Measurements from ENCODE around the gene C1orf21. TPM values are rescaled to one million over a fixed set of nuclear protein-coding genes. Genes with fewer than 3 reads are reported as not detected.

C1orf21 gene
- total RNA-seq, 6 experiments from 2014 or later: 4.3 to 29.2 (median 13.1) TPM

DNA sequence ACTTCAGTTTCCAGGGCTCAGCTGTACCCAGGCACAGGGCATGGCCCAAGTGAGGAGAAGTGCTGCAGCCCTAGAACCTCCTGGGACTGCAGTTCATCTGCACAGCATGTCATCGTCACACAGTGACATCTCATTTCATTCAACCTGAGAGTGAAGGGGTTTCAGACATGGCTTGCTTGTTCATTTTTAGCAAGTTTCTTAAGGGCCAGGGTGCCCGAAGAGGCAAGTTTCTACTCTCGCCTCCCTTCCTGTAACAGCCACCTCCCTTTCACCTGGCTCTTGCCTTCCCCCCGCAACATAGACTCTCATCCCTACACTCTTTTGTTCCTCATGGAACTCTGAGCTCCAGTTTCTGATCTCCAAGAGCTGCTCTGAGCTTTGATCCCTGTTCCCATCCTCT, 108.1 kb downstream of the C1orf21 start:
- H3K4me1 ChIP-seq: peaks cover 0 to 37% (median 15%) of the 10 kb centered on the region in 4 donors
- DNase-seq (no peak), ATAC-seq (no peak)
- no peaks in the 10 kb centered on the region for H3K9me3 ChIP-seq
- H3K4me3 ChIP-seq: no peak overlapping the region
- no peak overlapping the region for H3K27ac ChIP-seq
- intact Hi-C loops (cut with DNase I): no loop called here
- H3K36me3 ChIP-seq: no peaks in the 10 kb centered on the region
- 94% methylated on average over 4 of the region's 4 CpGs for WGBS (ENCODE audit: insufficient coverage, low coverage, low lambda C conversion rate, missing lambda C conversion rate)
- no peaks in the 10 kb centered on the region for H3K27me3 ChIP-seq
- TF ChIP-seq CTCF (IDR thresholded peaks at IDR 0.05) (no peak), POLR2A (IDR thresholded peaks at IDR 0.05) (no peak)

DNA sequence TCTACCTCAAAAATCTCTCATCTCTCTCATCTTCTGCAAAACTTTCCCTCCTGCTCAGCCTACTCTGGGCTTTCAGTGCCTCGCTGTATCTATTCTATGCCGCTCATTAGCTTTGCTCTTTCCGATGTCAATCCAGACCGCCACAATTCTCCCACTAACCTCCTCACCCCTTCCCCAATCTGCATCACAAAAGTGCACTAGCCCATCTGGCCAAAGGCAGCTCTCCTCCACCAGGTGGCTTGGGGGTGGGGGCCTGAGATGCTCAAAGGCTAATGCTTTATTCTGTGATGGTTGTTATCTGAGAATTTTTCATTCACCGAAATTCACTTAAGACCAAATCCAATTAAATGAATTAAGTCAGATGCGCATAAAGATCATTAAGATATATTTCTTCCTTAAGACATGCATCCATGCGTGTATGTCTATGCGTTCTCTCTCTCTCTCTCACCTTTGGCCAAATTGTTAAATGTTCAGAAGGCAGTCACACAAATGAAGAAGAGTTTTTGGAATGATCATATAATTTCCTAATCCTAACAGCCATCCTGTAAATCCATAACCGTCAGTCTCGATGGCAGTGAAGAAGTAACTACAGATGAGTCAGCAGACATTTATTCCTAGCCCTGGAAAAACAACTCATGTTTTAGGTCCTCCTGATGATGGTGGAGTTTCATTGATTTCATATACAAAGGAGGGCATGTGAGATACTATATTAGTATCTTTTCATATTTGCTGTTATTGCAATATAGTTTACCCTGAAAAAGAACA, 111.3 kb downstream of the C1orf21 start:
- ATAC-seq (no peak), DNase-seq (no peak)
- Histone ChIP-seq H3K9me3 (no peaks in the 10 kb centered on the region), H3K27ac (no peak overlapping the region), H3K36me3 (no peaks in the 10 kb centered on the region), H3K27me3 (no peaks in the 10 kb centered on the region), H3K4me3 (no peak overlapping the region), H3K4me1 (peaks cover 0 to 14% (median 6%) of the 10 kb centered on the region in 4 donors)
- intact Hi-C loops (cut with DNase I): no loop called here
- 85% methylated on average over 10 of the region's 10 CpGs for WGBS (ENCODE audit: insufficient coverage, low coverage, low lambda C conversion rate, missing lambda C conversion rate)
- TF ChIP-seq POLR2A (IDR thresholded peaks at IDR 0.05): no peak
- TF ChIP-seq CTCF (IDR thresholded peaks at IDR 0.05): no peak

- no peaks in the 10 kb centered on the region for H3K36me3 ChIP-seq
- H3K27me3 ChIP-seq: no peaks in the 10 kb centered on the region
- 100% methylated on average over 1 of the region's 1 CpG for WGBS (ENCODE audit: insufficient coverage, low coverage, low lambda C conversion rate, missing lambda C conversion rate)
- DNase-seq: no peak
- TF ChIP-seq CTCF (IDR thresholded peaks at IDR 0.05) (no peak), POLR2A (IDR thresholded peaks at IDR 0.05) (no peak)
- no peak overlapping the region for H3K4me3 ChIP-seq
- peaks cover 0 to 2% (median 0%) of the 10 kb centered on the region in 4 donors for H3K4me1 ChIP-seq
- no peaks in the 10 kb centered on the region for H3K9me3 ChIP-seq
- intact Hi-C loops (cut with DNase I): no loop called here
- ATAC-seq: no peak
- H3K27ac ChIP-seq: no peak overlapping the region
Measured at GRCh38 chr1:184499616-184500015, 112.8 kb downstream of the C1orf21 start.

DNA sequence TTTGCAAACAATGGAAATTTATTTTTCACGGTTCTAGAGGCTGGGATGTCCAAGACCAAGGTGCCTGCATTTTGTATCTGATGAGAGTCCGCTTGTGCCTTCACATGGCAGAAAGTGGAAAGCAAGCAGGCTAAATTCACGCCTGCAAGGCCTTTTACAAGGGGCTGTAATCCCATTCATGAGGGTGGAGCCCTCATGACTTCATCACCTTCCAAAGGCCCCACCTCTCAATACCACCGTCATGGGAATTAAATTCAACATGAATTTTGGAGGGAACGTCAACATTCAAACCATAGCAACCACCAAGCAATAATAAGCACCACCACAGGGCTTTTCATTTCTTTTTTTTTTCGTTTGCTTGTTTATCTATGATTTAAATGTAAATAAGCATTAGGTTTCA, 115.3 kb downstream of the C1orf21 start:
- H3K4me3 ChIP-seq: no peak overlapping the region
- no peak overlapping the region for H3K27ac ChIP-seq
- no peak for DNase-seq
- TF ChIP-seq POLR2A (IDR thresholded peaks at IDR 0.05): no peak
- TF ChIP-seq CTCF (IDR thresholded peaks at IDR 0.05): no peak
- H3K27me3 ChIP-seq: no peaks in the 10 kb centered on the region
- ATAC-seq: no peak
- 82% methylated on average over 3 of the region's 6 CpGs for WGBS (ENCODE audit: insufficient coverage, low coverage, low lambda C conversion rate, missing lambda C conversion rate)
- no peaks in the 10 kb centered on the region for H3K4me1 ChIP-seq
- no peaks in the 10 kb centered on the region for H3K36me3 ChIP-seq
- intact Hi-C loops (cut with DNase I): no loop called here
- no peaks in the 10 kb centered on the region for H3K9me3 ChIP-seq
